Measurements from ENCODE around the gene SETDB2. TPM values are rescaled to one million over a fixed set of nuclear protein-coding genes. Genes with fewer than 3 reads are reported as not detected.

The SETDB2 gene
- total and polyA plus RNA-seq, 2 of the 13 experiments (the other 11 are each of a cell fraction or from before 2014, with no cell fraction given) = 8.1 to 8.7 TPM

DNA sequence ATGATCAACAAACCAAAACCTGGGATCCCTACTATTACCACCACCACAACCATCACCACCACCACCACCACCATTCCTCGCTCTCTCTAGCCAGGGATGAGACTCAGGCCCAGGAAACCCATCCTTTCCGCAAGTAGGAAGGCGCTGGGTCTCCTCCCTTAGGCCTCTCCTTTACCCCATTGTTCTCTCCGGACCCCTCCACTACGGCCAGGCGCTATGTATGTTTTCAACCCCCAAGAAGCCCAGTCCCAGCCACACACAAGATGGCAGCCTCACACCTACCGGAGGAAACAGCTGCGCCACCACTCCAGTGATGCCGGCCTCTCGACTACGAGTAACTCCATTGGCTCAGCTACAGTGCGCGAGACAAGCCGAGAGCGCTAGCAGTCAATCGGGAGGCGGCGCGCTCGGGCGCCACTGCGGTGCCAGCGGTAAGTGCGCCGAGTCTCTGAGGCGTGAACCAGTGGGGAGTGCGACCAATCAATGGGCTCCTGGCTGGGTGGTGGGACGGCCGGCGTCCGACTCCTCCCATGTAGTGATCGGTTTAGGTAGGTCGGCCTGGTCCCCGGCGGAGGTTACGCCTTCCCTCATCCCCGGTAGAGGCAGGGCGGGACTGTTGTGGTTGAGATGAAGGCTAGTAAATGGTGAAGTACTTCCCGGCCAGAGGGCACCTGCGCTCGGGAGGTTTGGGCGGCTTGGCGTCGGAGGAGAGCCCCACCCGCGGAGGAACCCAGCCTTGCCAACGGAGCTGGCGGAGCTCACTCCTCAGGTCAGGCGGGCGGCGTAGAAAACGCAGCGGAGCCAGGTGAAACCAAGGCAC, at the start of gene SETDB2, which contains the start of gene CAB39L (continued):
- TF ChIP-seq, protein P1, sequence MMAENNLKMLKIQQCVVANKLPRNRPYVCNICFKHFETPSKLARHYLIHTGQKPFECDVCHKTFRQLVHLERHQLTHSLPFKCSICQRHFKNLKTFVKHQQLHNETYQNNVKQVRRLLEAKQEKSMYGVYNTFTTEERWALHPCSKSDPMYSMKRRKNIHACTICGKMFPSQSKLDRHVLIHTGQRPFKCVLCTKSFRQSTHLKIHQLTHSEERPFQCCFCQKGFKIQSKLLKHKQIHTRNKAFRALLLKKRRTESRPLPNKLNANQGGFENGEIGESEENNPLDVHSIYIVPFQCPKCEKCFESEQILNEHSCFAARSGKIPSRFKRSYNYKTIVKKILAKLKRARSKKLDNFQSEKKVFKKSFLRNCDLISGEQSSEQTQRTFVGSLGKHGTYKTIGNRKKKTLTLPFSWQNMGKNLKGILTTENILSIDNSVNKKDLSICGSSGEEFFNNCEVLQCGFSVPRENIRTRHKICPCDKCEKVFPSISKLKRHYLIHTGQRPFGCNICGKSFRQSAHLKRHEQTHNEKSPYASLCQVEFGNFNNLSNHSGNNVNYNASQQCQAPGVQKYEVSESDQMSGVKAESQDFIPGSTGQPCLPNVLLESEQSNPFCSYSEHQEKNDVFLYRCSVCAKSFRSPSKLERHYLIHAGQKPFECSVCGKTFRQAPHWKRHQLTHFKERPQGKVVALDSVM (CRISPR knock-in tag; IDR thresholded peaks at IDR 0.05) = 0 out of 2 replicates have a peak, but pooled peaks have one; percentile 42
- TF ChIP-seq, protein P2, sequence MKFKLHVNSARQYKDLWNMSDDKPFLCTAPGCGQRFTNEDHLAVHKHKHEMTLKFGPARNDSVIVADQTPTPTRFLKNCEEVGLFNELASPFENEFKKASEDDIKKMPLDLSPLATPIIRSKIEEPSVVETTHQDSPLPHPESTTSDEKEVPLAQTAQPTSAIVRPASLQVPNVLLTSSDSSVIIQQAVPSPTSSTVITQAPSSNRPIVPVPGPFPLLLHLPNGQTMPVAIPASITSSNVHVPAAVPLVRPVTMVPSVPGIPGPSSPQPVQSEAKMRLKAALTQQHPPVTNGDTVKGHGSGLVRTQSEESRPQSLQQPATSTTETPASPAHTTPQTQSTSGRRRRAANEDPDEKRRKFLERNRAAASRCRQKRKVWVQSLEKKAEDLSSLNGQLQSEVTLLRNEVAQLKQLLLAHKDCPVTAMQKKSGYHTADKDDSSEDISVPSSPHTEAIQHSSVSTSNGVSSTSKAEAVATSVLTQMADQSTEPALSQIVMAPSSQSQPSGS (CRISPR knock-in tag; IDR thresholded peaks at IDR 0.05) = peak; percentile 13
- no peak for TF ChIP-seq ZNF121 (CRISPR knock-in tag; IDR thresholded peaks at IDR 0.05)
- no peak; the same call in 1 of the 2 replicates for TF ChIP-seq SSRP1 (CRISPR knock-in tag; IDR thresholded peaks at IDR 0.05)
- TF ChIP-seq BORCS8-MEF2B (CRISPR knock-in tag; IDR thresholded peaks at IDR 0.05) = peak; percentile 16
- 0 out of 2 replicates have a peak, but pooled peaks have one; percentile 16 for TF ChIP-seq KLF9 (CRISPR knock-in tag; IDR thresholded peaks at IDR 0.05; ENCODE audit: low read depth)
- TF ChIP-seq GLI4 (CRISPR knock-in tag; IDR thresholded peaks at IDR 0.05; ENCODE audit: borderline replicate concordance) = 0 out of 2 replicates have a peak, but pooled peaks have one; percentile 15
- peak; percentile 1; the same call in 1 of the 2 replicates for TF ChIP-seq KDM4B (CRISPR knock-in tag; IDR thresholded peaks at IDR 0.05)
- no peak for TF ChIP-seq CAMTA2 (CRISPR knock-in tag; IDR thresholded peaks at IDR 0.05; ENCODE audit: borderline replicate concordance)
- TF ChIP-seq RELA (CRISPR knock-in tag; IDR thresholded peaks at IDR 0.05) = no peak
- peak; percentile 65; the same call in 2 of the 3 replicates for TF ChIP-seq MXI1 (IDR thresholded peaks at IDR 0.05; ENCODE audit: borderline replicate concordance, low read depth, low read length)
- TF ChIP-seq CCAR2 (optimal IDR thresholded peaks at IDR 0.05; ENCODE audit: low read depth, low read length) = no peak
- no peak for TF ChIP-seq ZFP41 (CRISPR knock-in tag; IDR thresholded peaks at IDR 0.05; ENCODE audit: borderline replicate concordance)
- peak; percentile 47; the same call in 1 of the 2 replicates for TF ChIP-seq BRD4 (CRISPR knock-in tag; IDR thresholded peaks at IDR 0.05)
- TF ChIP-seq ZFX (CRISPR knock-in tag; IDR thresholded peaks at IDR 0.05; ENCODE audit: low read depth) = peak; percentile 76
- TF ChIP-seq, protein P3, sequence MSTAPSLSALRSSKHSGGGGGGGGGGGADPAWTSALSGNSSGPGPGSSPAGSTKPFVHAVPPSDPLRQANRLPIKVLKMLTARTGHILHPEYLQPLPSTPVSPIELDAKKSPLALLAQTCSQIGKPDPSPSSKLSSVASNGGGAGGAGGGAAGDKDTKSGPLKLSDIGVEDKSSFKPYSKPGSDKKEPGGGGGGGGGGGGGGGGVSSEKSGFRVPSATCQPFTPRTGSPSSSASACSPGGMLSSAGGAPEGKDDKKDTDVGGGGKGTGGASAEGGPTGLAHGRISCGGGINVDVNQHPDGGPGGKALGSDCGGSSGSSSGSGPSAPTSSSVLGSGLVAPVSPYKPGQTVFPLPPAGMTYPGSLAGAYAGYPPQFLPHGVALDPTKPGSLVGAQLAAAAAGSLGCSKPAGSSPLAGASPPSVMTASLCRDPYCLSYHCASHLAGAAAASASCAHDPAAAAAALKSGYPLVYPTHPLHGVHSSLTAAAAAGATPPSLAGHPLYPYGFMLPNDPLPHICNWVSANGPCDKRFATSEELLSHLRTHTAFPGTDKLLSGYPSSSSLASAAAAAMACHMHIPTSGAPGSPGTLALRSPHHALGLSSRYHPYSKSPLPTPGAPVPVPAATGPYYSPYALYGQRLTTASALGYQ (CRISPR knock-in tag; IDR thresholded peaks at IDR 0.05) = no peak
- TF ChIP-seq, protein P4, sequence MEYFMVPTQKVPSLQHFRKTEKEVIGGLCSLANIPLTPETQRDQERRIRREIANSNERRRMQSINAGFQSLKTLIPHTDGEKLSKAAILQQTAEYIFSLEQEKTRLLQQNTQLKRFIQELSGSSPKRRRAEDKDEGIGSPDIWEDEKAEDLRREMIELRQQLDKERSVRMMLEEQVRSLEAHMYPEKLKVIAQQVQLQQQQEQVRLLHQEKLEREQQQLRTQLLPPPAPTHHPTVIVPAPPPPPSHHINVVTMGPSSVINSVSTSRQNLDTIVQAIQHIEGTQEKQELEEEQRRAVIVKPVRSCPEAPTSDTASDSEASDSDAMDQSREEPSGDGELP (IDR thresholded peaks at IDR 0.05; ENCODE audit: borderline replicate concordance, low read depth) = peak; percentile 96
- TF ChIP-seq MEIS1 (CRISPR knock-in tag; IDR thresholded peaks at IDR 0.05; ENCODE audit: borderline replicate concordance) = no peak
- TF ChIP-seq, protein P5, sequence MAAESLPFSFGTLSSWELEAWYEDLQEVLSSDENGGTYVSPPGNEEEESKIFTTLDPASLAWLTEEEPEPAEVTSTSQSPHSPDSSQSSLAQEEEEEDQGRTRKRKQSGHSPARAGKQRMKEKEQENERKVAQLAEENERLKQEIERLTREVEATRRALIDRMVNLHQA (CRISPR knock-in tag; IDR thresholded peaks at IDR 0.05) = no peak
- TF ChIP-seq ZBTB8A (CRISPR knock-in tag; IDR thresholded peaks at IDR 0.05; ENCODE audit: borderline replicate concordance, low read depth) = no peak
- no peak for TF ChIP-seq LCORL (IDR thresholded peaks at IDR 0.05)
- peak; percentile 71; the same call in 1 of the 2 replicates for TF ChIP-seq LCORL (CRISPR knock-in tag; IDR thresholded peaks at IDR 0.05)
- TF ChIP-seq SMAD9 (CRISPR knock-in tag; IDR thresholded peaks at IDR 0.05) = no peak
- TF ChIP-seq ZMYM4 (CRISPR knock-in tag; IDR thresholded peaks at IDR 0.05) = peak; percentile 100
